K562 (cell line): ENCODE results near the gene TANK. TPM values are rescaled to one million over a fixed set of nuclear protein-coding genes. Genes with fewer than 3 reads are reported as not detected.
A peak's percentile ranks its signal among the peaks of the same experiment; 100 is the strongest.

ENCODE experiments used
- BCOR ChIP-seq: fragments of 450-650 bp; IDR thresholded peaks from 2 replicates; pipeline ENCODE4 v1.6.1; 2016
- GATAD2A ChIP-seq: fragments of 450-650 bp; IDR thresholded peaks from 2 replicates; pipeline ENCODE4 v1.6.1; 2017
- TEAD4 ChIP-seq, 2 experiments: sonication (generic) in 1 of 2; formaldehyde crosslinking in 1 of 2; IDR thresholded peaks; 2 replicates each; pipeline versions ENCODE4 v1.6.1 to v1.8.0; 2012 to 2022; ENCODE audit warnings: borderline replicate concordance in 1 of 2, inconsistent platforms in 1 of 2, low read length in 1 of 2, mild to moderate bottlenecking in 1 of 2, missing genetic modification reagents in 1 of 2
- ZBTB40 ChIP-seq, 2 experiments: fragments of 450-650 bp in 1 of 2; sonication (generic) in 1 of 2; formaldehyde crosslinking in 1 of 2; IDR thresholded peaks; 2 replicates each; pipeline versions ENCODE4 v1.7.1 to v1.9.0; 2016 to 2022; ENCODE audit warnings: inconsistent platforms in 1 of 2, mild to moderate bottlenecking in 1 of 2, missing genetic modification reagents in 1 of 2
- polyA plus RNA-seq, 8 experiments: library from polyadenylated mRNA; depleted of rRNA in 4 of 8; stranded (reverse) in 5 of 8; unstranded in 3 of 8; fragments of >200 nt; fragmentation: Nextera tagmentation in 2 of 8; fragmentation: Illumina TruSeq in 1 of 8; extraction: Ambion mirVana in 2 of 8; extraction: Trizol in 1 of 8; gene quantifications; 2 replicates each; pipeline versions ENCODE4 v1.2.1 to v1.2.3, GENCODE V29; 2011 to 2014; ENCODE audit warnings: inconsistent platforms in 1 of 8, missing spikeins in 1 of 8
- total RNA-seq, 7 experiments: library from RNA; depleted of rRNA in 6 of 7; stranded (reverse); fragments of >200 nt in 6 of 7; fragmentation: Illumina TruSeq in 2 of 7; extraction: Trizol in 2 of 7; gene quantifications; 2 replicates each; pipeline versions ENCODE4 v1.2.1 to v1.2.3, GENCODE V29; 2011 to 2021; ENCODE audit warnings: low replicate concordance in 1 of 7
- TF ChIP-seq, protein P1 (sequence below): fragments of 250-450 bp; sonication (Bioruptor Pico); IDR thresholded peaks from 2 replicates; pipeline ENCODE4 v1.8.0; 2022; ENCODE audit warnings: inconsistent platforms
- TF ChIP-seq, protein P2 (sequence below): fragments of 450-650 bp; conservative IDR thresholded peaks from 2 replicates; pipeline ENCODE4 v1.6.1; 2016; ENCODE audit warnings: missing genetic modification characterization, low read depth, mild to moderate bottlenecking, missing compliant biosample characterization, moderate library complexity
- TF ChIP-seq, protein P3 (sequence below): sonication (generic); formaldehyde crosslinking; IDR thresholded peaks from 2 replicates; pipeline ENCODE4 v1.8.0; 2023; ENCODE audit warnings: missing genetic modification reagents, mild to moderate bottlenecking, borderline replicate concordance

The TANK gene
- total and polyA plus RNA-seq, 9 of the 15 experiments (the other 6 are each of a cell fraction or from before 2014, with no cell fraction given): 43.0 to 91.5 (median 54.4) TPM

DNA sequence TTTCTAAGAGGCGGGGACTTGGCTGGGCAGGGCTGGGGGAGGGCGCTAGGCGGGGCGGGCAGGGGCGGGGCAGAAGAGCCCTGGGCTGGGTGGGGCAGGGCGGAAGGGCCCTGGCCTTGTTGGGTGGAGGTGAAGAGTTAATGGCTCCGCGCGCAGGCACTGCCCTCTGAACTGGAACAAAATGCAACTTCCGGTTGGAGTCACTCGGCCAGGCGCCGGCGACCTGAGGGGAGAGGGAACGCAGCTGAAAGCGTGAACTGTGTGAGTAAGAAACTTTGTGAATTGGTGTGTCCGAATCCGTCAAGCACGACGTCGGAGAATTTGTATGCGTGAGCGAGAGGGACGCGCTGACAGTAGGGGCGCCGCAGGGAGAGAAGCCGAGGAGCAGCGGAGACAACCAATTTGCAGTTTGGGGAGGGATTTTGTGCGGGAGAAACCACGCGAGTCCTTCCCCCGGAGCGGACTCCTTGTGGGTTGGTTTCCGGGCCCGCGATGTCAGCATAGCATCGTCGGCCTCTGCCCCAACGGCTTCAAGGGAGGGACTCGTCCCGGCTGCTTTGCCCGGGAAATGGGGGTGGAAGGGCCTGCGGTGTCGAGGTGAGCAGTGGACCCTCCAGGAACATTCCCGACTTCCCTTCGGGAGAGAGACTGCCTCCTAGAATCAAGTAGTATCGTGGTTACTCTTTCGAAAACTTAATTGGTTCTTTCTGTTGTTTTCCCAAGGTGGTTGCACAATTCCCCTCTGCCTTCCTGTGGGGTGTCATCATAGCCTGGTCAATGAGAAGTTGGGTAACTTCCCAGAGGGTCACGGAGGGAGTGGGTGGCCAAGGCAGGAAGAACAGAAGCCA is at the start of gene TANK (continued):
- TF ChIP-seq, protein P1, sequence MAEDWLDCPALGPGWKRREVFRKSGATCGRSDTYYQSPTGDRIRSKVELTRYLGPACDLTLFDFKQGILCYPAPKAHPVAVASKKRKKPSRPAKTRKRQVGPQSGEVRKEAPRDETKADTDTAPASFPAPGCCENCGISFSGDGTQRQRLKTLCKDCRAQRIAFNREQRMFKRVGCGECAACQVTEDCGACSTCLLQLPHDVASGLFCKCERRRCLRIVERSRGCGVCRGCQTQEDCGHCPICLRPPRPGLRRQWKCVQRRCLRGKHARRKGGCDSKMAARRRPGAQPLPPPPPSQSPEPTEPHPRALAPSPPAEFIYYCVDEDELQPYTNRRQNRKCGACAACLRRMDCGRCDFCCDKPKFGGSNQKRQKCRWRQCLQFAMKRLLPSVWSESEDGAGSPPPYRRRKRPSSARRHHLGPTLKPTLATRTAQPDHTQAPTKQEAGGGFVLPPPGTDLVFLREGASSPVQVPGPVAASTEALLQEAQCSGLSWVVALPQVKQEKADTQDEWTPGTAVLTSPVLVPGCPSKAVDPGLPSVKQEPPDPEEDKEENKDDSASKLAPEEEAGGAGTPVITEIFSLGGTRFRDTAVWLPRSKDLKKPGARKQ (CRISPR knock-in tag): no peak
- TF ChIP-seq, protein P2, sequence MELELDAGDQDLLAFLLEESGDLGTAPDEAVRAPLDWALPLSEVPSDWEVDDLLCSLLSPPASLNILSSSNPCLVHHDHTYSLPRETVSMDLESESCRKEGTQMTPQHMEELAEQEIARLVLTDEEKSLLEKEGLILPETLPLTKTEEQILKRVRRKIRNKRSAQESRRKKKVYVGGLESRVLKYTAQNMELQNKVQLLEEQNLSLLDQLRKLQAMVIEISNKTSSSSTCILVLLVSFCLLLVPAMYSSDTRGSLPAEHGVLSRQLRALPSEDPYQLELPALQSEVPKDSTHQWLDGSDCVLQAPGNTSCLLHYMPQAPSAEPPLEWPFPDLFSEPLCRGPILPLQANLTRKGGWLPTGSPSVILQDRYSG (tag): no peak
- no peak; the same call in 1 of the 2 replicates for TF ChIP-seq TEAD4 (IDR thresholded peaks at IDR 0.05; ENCODE audit: low read length)
- no peak for TF ChIP-seq TEAD4 (CRISPR knock-in tag; IDR thresholded peaks at IDR 0.05; ENCODE audit: borderline replicate concordance)
- peak; percentile 96 for TF ChIP-seq ZBTB40 (IDR thresholded peaks at IDR 0.05)
- TF ChIP-seq ZBTB40 (CRISPR knock-in tag; IDR thresholded peaks at IDR 0.05): no peak
- TF ChIP-seq GATAD2A: peak; percentile 83; the same call in 1 of the 2 replicates
- TF ChIP-seq, protein P3, sequence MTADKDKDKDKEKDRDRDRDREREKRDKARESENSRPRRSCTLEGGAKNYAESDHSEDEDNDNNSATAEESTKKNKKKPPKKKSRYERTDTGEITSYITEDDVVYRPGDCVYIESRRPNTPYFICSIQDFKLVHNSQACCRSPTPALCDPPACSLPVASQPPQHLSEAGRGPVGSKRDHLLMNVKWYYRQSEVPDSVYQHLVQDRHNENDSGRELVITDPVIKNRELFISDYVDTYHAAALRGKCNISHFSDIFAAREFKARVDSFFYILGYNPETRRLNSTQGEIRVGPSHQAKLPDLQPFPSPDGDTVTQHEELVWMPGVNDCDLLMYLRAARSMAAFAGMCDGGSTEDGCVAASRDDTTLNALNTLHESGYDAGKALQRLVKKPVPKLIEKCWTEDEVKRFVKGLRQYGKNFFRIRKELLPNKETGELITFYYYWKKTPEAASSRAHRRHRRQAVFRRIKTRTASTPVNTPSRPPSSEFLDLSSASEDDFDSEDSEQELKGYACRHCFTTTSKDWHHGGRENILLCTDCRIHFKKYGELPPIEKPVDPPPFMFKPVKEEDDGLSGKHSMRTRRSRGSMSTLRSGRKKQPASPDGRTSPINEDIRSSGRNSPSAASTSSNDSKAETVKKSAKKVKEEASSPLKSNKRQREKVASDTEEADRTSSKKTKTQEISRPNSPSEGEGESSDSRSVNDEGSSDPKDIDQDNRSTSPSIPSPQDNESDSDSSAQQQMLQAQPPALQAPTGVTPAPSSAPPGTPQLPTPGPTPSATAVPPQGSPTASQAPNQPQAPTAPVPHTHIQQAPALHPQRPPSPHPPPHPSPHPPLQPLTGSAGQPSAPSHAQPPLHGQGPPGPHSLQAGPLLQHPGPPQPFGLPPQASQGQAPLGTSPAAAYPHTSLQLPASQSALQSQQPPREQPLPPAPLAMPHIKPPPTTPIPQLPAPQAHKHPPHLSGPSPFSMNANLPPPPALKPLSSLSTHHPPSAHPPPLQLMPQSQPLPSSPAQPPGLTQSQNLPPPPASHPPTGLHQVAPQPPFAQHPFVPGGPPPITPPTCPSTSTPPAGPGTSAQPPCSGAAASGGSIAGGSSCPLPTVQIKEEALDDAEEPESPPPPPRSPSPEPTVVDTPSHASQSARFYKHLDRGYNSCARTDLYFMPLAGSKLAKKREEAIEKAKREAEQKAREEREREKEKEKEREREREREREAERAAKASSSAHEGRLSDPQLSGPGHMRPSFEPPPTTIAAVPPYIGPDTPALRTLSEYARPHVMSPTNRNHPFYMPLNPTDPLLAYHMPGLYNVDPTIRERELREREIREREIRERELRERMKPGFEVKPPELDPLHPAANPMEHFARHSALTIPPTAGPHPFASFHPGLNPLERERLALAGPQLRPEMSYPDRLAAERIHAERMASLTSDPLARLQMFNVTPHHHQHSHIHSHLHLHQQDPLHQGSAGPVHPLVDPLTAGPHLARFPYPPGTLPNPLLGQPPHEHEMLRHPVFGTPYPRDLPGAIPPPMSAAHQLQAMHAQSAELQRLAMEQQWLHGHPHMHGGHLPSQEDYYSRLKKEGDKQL (CRISPR knock-in tag): no peak
- peak; percentile 21; the same call in 1 of the 2 replicates for TF ChIP-seq BCOR
